Dedifferentiated amniotic fluid mesenchymal stem cell (primary cell): ENCODE measurements around the gene EIF4E1B.

ENCODE experiments used
- DNase-seq: peaks from one replicate; pipeline ENCODE4 v3.0.0-alpha.2; 2016; ENCODE audit errors: extremely low spot score

Gene EIF4E1B

GRCh38 chr5:176663566-176663965, 33.1 kb downstream of the EIF4E1B start:
- DNase-seq = no peak

GRCh38 chr5:176664479-176664878, 34.0 kb downstream of the EIF4E1B start:
- no peak for DNase-seq

GRCh38 chr5:176664886-176665285, 34.4 kb downstream of the EIF4E1B start:
- DNase-seq = no peak

GRCh38 chr5:176665517-176665916, 35.0 kb downstream of the EIF4E1B start:
- no peak for DNase-seq

- no peak for DNase-seq
Observed at GRCh38 chr5:176667637-176668036, 37.2 kb downstream of the EIF4E1B start.

GRCh38 chr5:176670449-176670848, 40.0 kb downstream of the EIF4E1B start:
- DNase-seq = no peak

- no peak for DNase-seq
Observed at GRCh38 chr5:176671399-176671798, 40.9 kb downstream of the EIF4E1B start.

GRCh38 chr5:176671890-176672747, 41.6 kb downstream of the EIF4E1B start:
- DNase-seq = no peak

GRCh38 chr5:176673651-176674583, 43.4 kb downstream of the EIF4E1B start:
- no peak for DNase-seq

GRCh38 chr5:176674799-176675198, 44.3 kb downstream of the EIF4E1B start:
- DNase-seq = no peak

GRCh38 chr5:176675676-176676360, 45.3 kb downstream of the EIF4E1B start:
- no peak for DNase-seq

GRCh38 chr5:176676361-176676824, 45.9 kb downstream of the EIF4E1B start:
- no peak for DNase-seq

GRCh38 chr5:176677209-176677939, 46.9 kb downstream of the EIF4E1B start:
- no peak for DNase-seq

- DNase-seq = no peak
Observed at GRCh38 chr5:176678584-176678983, 48.1 kb downstream of the EIF4E1B start.

GRCh38 chr5:176679365-176680225, 49.1 kb downstream of the EIF4E1B start:
- DNase-seq = no peak

GRCh38 chr5:176680226-176680563, 49.7 kb downstream of the EIF4E1B start:
- no peak for DNase-seq

- no peak for DNase-seq
Observed at GRCh38 chr5:176682016-176682531, 51.6 kb downstream of the EIF4E1B start.

GRCh38 chr5:176685010-176685409, 54.5 kb downstream of the EIF4E1B start:
- DNase-seq = no peak

GRCh38 chr5:176687247-176687646, 56.8 kb downstream of the EIF4E1B start:
- DNase-seq = no peak

GRCh38 chr5:176687881-176688280, 57.4 kb downstream of the EIF4E1B start:
- DNase-seq = no peak
